ENCODE measurements around the gene PDK3.

DNA sequence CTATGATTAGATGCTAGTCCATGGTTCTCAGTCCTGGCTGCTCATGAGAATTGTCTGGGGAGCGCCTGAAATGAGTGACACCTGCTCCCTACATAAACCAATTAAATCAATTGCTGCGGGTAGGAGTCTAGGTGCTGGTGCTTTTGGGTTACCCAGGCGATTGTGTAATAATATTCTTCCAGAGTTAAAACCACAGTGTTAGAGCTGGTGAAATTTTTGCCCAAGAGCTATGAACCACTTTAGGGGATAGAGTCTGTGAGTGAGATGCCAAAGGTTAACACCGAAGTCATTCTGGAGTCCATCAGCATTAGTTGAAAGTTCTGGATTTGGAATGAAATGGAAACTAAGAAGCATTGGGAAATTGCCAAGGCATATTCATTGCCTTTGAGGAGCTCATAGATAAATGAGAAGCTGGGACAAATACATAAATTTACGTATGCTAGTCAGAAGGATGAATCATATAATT lies 15.3 kb downstream of the PDK3 start:
- TF ChIP-seq GATA2 (IDR thresholded peaks at IDR 0.05; ENCODE audit: low read depth, low read length) (no peak), GATA3 (IDR thresholded peaks at IDR 0.05; ENCODE audit: low read depth, low read length) (no peak)
